ENCODE results near the gene LAMA5.

Gene LAMA5

DNA sequence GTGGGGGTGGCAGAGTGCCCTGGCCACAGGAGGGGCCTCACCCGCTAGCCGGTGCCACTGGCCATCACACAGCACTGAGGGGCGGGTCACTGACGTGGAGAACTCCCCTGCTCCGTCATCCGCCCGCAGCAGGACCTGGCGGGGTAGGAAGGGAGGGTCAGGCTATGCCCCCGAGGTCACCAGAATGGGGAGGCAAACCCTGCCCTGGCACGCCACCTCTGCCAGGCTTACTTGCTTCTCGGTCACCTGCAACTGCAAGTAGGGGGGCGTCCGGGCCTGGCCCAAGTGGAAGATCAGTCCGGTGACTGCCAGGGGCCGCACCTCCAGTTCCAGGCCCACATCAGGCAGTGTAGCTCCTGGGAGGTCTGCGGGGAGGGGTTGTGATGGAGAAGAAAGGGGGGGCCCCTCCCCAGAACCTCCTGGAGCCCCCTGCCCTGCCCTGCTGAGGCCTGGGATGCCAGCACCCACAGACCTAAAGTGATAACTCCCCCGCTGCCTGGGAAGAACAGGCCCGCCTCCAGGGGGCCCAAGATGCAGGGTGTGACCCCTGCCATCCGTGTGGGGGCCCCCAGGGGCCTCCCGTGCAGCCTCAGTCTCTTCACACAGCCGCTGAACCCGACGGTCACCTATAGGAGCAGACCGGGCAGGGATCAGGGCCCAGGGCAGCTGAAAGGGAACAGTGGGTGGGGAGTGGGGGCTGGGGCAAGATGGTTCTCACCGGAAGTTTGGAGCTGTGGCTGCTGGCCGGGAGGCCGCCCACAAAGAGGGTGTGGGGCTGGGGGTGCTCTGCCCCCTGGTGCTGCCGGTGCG is 57.0 kb downstream of the LAMA5 start:
- DNase-seq (ENCODE audit: low read depth), result no peak
- no peaks in the 10 kb centered on the region for H3K27me3 ChIP-seq (replicated peaks; ENCODE audit: control insufficient read depth, insufficient read depth, low read length)
- peaks cover 9% of the 10 kb centered on the region for H3K4me1 ChIP-seq (ENCODE audit: control insufficient read depth, insufficient read depth, low read length)
- H3K9ac ChIP-seq (ENCODE audit: low read length), result no peak overlapping the region
- H3K36me3 ChIP-seq (ENCODE audit: control insufficient read depth, insufficient read depth, low read length, severe bottlenecking), result peaks cover 41% of the 10 kb centered on the region
- H3K9me3 ChIP-seq (ENCODE audit: control insufficient read depth, low read length), result no peaks in the 10 kb centered on the region
- H3K4me3 ChIP-seq (ENCODE audit: low read length), result no peak overlapping the region

DNA sequence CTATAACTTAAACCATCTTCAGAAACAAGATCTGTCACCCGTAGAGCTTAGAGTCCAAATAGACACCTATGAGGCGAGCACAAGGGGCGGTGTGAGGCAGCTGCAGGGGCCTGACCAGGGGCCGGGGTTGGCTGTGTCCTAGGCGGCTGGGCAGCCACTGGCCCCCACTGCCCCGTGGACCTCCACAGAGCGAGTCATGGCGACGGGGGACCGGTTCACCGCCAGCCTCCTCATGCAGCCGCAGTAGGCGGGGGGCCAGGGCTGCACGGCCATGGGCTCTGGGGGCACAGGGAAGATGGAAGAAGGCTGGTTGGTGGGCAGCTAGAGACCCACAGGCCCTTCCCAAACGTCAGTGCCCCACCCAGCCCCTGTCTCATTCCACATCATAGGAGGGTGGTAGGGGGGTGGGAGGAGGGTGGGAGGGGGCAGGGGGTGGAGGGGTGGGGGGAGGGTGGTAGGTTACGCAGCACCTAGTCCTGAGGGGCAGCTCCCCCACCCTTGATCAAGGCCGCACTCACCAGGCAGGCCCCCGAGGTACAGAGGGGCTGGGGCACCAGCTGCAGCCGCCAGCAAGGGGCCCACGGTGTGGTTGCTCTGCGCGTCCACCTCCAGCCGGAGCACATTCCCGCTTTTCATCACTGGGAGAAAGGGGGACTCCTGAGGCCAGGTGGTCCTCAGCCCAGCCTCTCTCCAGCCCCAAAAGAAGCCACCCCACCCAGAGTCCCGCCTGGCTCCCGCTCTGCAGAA is 57.7 kb downstream of the LAMA5 start:
- Histone ChIP-seq H3K27me3 (replicated peaks; ENCODE audit: control insufficient read depth, insufficient read depth, low read length) (no peaks in the 10 kb centered on the region), H3K4me1 (ENCODE audit: control insufficient read depth, insufficient read depth, low read length) (peaks cover 17% of the 10 kb centered on the region), H3K9ac (ENCODE audit: low read length) (no peak overlapping the region), H3K9me3 (ENCODE audit: control insufficient read depth, low read length) (no peaks in the 10 kb centered on the region), H3K4me3 (ENCODE audit: low read length) (no peak overlapping the region), H3K36me3 (ENCODE audit: control insufficient read depth, insufficient read depth, low read length, severe bottlenecking) (peaks cover 44% of the 10 kb centered on the region)
- no peak for DNase-seq (ENCODE audit: low read depth)

DNA sequence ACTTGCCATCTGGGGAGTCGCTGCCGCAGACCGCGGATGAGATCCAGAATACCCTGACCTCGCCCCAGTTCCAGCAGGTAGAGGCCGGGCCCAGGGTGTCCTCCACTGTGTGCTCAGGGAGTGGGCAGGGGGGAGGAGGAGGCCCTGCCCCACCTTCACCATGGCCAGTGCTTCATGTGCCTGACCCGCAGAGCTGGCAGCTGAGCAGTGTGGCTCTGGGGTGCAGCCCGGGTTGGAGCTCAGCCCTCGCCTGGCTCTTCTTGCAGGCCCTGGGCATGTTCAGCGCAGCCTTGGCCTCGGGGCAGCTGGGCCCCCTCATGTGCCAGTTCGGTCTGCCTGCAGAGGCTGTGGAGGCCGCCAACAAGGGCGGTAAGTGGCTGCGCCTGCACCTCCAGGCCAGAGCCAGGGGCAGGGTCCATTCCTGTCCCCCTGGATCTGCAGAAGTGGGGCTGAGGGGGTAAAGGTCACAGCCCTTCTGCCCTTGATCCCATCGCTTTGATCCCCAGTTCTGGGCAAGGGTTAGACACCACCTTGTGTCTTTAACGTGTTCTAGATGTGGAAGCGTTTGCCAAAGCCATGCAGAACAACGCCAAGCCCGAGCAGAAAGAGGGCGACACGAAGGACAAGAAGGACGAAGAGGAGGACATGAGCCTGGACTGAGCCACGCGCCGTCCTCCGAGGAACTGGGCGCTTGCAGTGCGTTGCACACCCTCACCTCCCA is 58.9 kb downstream of the LAMA5 start:
- peaks cover 44% of the 10 kb centered on the region for H3K36me3 ChIP-seq (ENCODE audit: control insufficient read depth, insufficient read depth, low read length, severe bottlenecking)
- no peaks in the 10 kb centered on the region for H3K9me3 ChIP-seq (ENCODE audit: control insufficient read depth, low read length)
- no peak for DNase-seq (ENCODE audit: low read depth)
- peaks cover 21% of the 10 kb centered on the region for H3K4me1 ChIP-seq (ENCODE audit: control insufficient read depth, insufficient read depth, low read length)
- H3K27me3 ChIP-seq (replicated peaks; ENCODE audit: control insufficient read depth, insufficient read depth, low read length), result no peaks in the 10 kb centered on the region
- no peak overlapping the region for H3K9ac ChIP-seq (ENCODE audit: low read length)
- H3K4me3 ChIP-seq (ENCODE audit: low read length), result no peak overlapping the region

DNA sequence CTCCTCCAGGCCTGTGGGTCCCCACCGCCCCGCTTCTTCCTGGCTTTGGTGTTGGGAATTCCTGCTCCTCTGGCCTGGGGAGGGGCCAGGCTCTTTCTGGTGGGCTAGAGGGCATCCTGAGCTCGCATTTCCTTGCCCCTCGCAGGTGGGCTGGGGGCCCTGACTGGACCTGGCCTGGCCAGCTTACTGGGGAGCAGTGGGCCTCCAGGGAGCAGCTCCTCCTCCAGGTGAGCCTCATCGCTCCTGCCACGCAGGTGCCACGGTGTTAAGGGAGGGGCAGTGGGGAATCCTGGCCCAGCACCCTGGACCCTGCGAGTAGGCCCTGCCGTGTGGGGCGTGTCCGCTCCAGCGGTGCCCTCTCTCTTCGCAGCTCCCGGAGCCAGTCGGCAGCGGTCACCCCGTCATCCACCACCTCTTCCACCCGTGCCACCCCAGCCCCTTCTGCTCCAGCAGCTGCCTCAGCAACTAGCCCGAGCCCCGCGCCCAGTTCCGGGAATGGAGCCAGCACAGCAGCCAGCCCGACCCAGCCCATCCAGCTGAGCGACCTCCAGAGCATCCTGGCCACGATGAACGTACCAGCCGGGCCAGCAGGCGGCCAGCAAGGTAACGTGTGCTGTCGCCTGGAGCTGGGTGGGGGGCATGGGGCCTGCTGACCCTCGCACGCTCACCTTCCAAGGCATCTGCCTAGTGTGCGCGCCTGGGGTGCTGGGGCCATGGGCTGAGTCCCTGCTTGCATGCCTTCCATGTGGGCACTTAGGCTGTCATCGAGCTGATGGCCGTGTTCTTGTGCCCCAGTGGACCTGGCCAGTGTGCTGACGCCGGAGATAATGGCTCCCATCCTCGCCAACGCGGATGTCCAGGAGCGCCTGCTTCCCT is 59.6 kb downstream of the LAMA5 start:
- peaks cover 21% of the 10 kb centered on the region for H3K4me1 ChIP-seq (ENCODE audit: control insufficient read depth, insufficient read depth, low read length)
- DNase-seq (ENCODE audit: low read depth), result no peak

DNA sequence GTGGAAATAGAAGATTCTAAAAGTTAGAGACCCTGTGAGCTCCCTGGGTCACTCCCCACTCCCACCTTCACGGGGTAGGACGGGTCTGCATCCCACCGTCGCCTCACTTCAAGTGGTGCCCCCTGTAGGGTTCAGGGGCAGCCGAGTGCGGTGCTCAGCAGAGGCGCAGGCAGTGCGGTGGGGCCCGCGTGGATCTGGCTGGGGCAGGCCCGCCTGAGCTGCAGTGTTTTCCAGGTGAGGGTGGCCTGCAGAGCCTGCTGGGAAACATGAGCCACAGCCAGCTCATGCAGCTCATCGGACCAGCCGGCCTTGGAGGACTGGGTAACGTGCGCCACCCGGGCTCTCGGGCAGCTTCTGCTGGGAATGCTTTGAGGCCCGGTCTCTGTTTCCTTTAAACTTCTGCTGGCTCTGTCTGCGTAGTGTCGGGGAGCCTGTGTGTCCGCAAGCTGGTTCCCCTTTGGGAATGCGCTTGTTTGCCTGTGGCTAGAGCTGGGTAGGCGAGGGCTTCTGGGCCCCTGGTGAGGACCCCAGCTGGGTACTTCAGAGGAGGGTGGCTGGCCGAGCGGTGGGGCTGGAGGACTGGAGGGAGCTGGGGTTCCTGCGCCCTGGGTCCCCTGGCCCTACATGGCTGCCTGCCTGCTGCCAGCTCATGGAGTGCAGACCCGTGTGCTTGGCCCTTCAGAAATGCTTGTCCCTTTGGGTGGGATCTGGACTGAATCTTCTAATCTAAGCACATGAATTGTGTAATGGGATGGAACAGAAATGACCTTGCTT is 60.5 kb downstream of the LAMA5 start:
- Histone ChIP-seq H3K4me1 (ENCODE audit: control insufficient read depth, insufficient read depth, low read length) (peaks cover 21% of the 10 kb centered on the region), H3K9ac (ENCODE audit: low read length) (no peak overlapping the region), H3K36me3 (ENCODE audit: control insufficient read depth, insufficient read depth, low read length, severe bottlenecking) (peaks cover 44% of the 10 kb centered on the region), H3K4me3 (ENCODE audit: low read length) (no peak overlapping the region), H3K27me3 (replicated peaks; ENCODE audit: control insufficient read depth, insufficient read depth, low read length) (no peaks in the 10 kb centered on the region), H3K9me3 (ENCODE audit: control insufficient read depth, low read length) (no peaks in the 10 kb centered on the region)
- DNase-seq (ENCODE audit: low read depth), result no peak

More for the DNA sequence above, 59.6 kb downstream of the LAMA5 start:
- Histone ChIP-seq H3K4me3 (ENCODE audit: low read length) (no peak overlapping the region), H3K9ac (ENCODE audit: low read length) (no peak overlapping the region), H3K9me3 (ENCODE audit: control insufficient read depth, low read length) (no peaks in the 10 kb centered on the region), H3K36me3 (ENCODE audit: control insufficient read depth, insufficient read depth, low read length, severe bottlenecking) (peaks cover 44% of the 10 kb centered on the region), H3K27me3 (replicated peaks; ENCODE audit: control insufficient read depth, insufficient read depth, low read length) (no peaks in the 10 kb centered on the region)

DNA sequence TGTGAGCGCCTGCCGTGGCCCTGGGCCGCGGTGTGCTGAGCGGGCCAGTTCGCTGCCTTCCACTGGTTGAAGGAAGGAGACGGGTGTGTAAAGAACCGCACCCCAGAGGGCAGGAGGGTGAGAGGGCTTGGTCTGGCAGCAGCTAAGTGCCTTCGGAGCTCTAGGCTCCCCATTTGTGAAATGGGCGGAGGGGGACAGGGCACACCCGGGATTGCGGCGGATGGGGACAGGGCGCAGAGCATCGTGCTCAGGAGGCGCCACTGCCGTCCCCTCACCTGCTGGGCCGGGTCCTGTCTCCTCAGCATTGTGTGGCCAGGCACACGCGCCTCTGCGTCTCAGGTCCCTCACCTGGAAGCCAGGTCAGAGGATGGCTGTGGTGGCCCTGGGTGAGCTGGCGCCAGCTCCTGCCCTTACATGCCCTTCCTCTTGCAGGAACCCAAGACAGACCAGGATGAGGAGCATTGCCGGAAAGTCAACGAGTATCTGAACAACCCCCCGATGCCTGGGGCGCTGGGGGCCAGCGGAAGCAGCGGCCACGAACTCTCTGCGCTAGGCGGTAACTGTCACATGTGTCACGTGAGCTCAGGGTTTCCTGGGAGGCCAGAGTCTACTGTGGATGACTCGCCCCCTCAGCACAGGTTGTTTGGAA is 61.2 kb downstream of the LAMA5 start:
- Histone ChIP-seq H3K4me1 (ENCODE audit: control insufficient read depth, insufficient read depth, low read length) (peaks cover 21% of the 10 kb centered on the region), H3K9ac (ENCODE audit: low read length) (peak overlapping the region; percentile 97), H3K9me3 (ENCODE audit: control insufficient read depth, low read length) (no peaks in the 10 kb centered on the region), H3K4me3 (ENCODE audit: low read length) (peak overlapping the region; percentile 99), H3K27me3 (replicated peaks; ENCODE audit: control insufficient read depth, insufficient read depth, low read length) (no peaks in the 10 kb centered on the region), H3K36me3 (ENCODE audit: control insufficient read depth, insufficient read depth, low read length, severe bottlenecking) (peaks cover 44% of the 10 kb centered on the region)
- no peak for DNase-seq (ENCODE audit: low read depth)

DNA sequence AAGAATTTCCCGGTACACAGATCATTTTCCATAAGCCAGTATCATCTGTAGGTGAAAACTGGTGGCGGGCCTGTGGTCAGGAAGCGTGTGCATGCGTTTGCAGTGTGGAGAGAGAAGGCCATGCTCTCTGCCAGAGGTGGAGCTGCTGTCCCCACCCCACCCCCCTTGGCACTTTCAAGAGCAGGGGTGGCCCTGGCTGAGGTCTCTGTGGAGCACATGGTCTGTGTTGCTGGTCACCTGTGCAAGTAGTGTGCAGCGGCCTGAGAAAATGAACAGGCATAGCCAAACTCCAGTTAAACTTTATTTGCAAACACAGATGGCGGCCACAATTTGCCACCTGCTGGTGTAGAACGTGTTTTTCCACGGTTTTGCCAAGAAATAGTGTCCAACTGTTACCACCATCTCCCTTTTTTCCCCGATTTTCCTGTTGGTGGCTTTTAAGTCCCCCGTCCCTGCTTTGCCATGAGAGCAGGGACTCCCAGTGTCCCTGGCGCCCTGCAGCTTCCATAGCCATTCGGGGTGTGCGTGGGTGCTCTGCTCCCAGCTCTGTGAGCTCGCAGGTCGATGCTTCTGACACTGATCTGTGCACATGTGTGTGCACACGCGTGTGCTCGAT is 61.9 kb downstream of the LAMA5 start:
- Histone ChIP-seq H3K36me3 (ENCODE audit: control insufficient read depth, insufficient read depth, low read length, severe bottlenecking) (peaks cover 44% of the 10 kb centered on the region), H3K27me3 (replicated peaks; ENCODE audit: control insufficient read depth, insufficient read depth, low read length) (no peaks in the 10 kb centered on the region), H3K4me1 (ENCODE audit: control insufficient read depth, insufficient read depth, low read length) (peaks cover 21% of the 10 kb centered on the region), H3K9me3 (ENCODE audit: control insufficient read depth, low read length) (no peaks in the 10 kb centered on the region), H3K9ac (ENCODE audit: low read length) (peak overlapping the region; percentile 97), H3K4me3 (ENCODE audit: low read length) (peak overlapping the region; percentile 99)
- DNase-seq (ENCODE audit: low read depth), result no peak

DNA sequence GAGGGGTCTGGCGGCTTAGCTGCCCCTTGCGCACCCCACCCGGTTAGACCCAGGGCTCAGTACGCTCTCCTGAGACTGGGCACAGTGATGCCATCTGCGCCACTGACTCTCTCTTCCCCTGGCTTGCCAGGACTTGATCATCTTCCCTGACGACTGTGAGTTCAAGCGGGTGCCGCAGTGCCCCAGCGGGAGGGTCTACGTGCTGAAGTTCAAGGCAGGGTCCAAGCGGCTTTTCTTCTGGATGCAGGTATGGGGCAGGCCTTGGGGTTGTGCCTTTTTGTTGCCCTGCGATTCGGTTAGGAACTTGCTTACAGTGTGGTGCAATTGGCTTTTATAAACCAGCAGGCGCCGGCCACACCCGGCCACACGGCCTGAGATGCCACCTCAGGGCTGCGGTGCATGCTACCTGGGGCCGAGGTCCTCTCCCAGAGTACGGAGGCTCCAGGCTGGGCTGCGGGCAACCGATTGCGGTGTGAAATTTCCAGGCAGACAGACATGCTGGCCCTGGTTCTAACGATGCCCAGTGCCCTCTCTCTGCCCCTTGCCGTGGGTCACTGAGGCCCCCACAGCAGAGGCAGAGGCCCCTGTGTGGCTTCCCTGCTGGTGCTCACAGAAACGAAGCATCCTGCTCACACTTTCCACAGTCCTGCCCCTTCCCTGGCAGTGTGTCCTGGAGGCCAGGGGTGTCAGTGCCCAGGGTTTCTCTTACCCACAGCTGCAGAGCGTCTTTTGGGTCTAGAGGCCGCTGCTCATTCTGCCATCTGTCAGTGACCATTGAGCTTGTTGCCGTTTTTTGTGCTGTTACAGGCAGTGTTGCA is 62.6 kb downstream of the LAMA5 start:
- Histone ChIP-seq H3K27me3 (replicated peaks; ENCODE audit: control insufficient read depth, insufficient read depth, low read length) (no peaks in the 10 kb centered on the region), H3K36me3 (ENCODE audit: control insufficient read depth, insufficient read depth, low read length, severe bottlenecking) (peaks cover 44% of the 10 kb centered on the region), H3K9ac (ENCODE audit: low read length) (peak overlapping the region; percentile 97), H3K9me3 (ENCODE audit: control insufficient read depth, low read length) (no peaks in the 10 kb centered on the region), H3K4me3 (ENCODE audit: low read length) (peak overlapping the region; percentile 99), H3K4me1 (ENCODE audit: control insufficient read depth, insufficient read depth, low read length) (peaks cover 21% of the 10 kb centered on the region)
- DNase-seq (ENCODE audit: low read depth), result no peak
